MM.1S (cell line): Measurements from ENCODE around the gene HSPA12B.

ENCODE experiments used
- DNase-seq: peaks from one replicate; pipeline ENCODE4 v3.0.0-alpha.2; 2015
- H2AFZ ChIP-seq: fragments of 300-600 bp; sonication (generic); 2 replicates; pipeline ENCODE4 v1.6.0; 2016; ENCODE audit warnings: antibody characterized with exemption, low read length
- H3F3A ChIP-seq: fragments of 300-600 bp; sonication (generic); 2 replicates; pipeline ENCODE4 v1.6.1; 2016; ENCODE audit warnings: mild to moderate bottlenecking, antibody characterized with exemption, low read length, moderate library complexity, mixed read lengths; ENCODE audit not compliant: insufficient read depth
- H3K27ac ChIP-seq: fragments of 300-600 bp; sonication (generic); 2 replicates; pipeline ENCODE4 v1.5.1; 2016; ENCODE audit warnings: mild to moderate bottlenecking, low read length
- H3K27me3 ChIP-seq: fragments of 300-600 bp; sonication (generic); replicated peaks from 2 replicates; pipeline ENCODE4 v1.6.0; 2016; ENCODE audit warnings: low read length; ENCODE audit not compliant: insufficient read depth
- H3K36me3 ChIP-seq: fragments of 300-600 bp; sonication (generic); replicated peaks from 2 replicates; pipeline ENCODE4 v1.6.1; 2016; ENCODE audit warnings: mild to moderate bottlenecking, low read length, mixed read lengths; ENCODE audit not compliant: insufficient read depth
- H3K4me1 ChIP-seq: fragments of 300-600 bp; sonication (generic); 2 replicates; pipeline ENCODE4 v1.6.1; 2016; ENCODE audit warnings: low read length, mixed read lengths
- H3K4me2 ChIP-seq: fragments of 300-600 bp; sonication (generic); 2 replicates; pipeline ENCODE4 v1.6.0; 2016; ENCODE audit warnings: low read depth, low read length
- H3K4me3 ChIP-seq: fragments of 300-600 bp; sonication (generic); 2 replicates; pipeline ENCODE4 v1.5.1; 2016; ENCODE audit warnings: low read length, mixed read lengths
- H3K79me2 ChIP-seq: fragments of 300-600 bp; sonication (generic); 2 replicates; pipeline ENCODE4 v1.6.1; 2016; ENCODE audit warnings: mixed run types, low read length, mixed read lengths
- H3K9ac ChIP-seq: fragments of 300-600 bp; sonication (generic); 2 replicates; pipeline ENCODE4 v1.6.1; 2016; ENCODE audit warnings: low read length, mixed read lengths
- H3K9me2 ChIP-seq: fragments of 300-600 bp; sonication (generic); replicated peaks from 2 replicates; pipeline ENCODE4 v1.6.1; 2016; ENCODE audit warnings: mild to moderate bottlenecking, low read length, mixed read lengths; ENCODE audit not compliant: insufficient read depth
- H3K9me3 ChIP-seq: fragments of 300-600 bp; sonication (generic); replicated peaks from 2 replicates; pipeline ENCODE4 v1.6.1; 2016; ENCODE audit warnings: mild to moderate bottlenecking, low read length, mixed read lengths; ENCODE audit not compliant: insufficient read depth
- H4K20me1 ChIP-seq: fragments of 300-600 bp; sonication (generic); 2 replicates; pipeline ENCODE4 v1.6.1; 2016; ENCODE audit warnings: mild to moderate bottlenecking, low read length, moderate library complexity, mixed read lengths; ENCODE audit not compliant: insufficient read depth
- EZH2 ChIP-seq: fragments of 300-600 bp; sonication (generic); optimal IDR thresholded peaks from 2 replicates; pipeline ENCODE3; 2017; ENCODE audit warnings: low read depth, mild to moderate bottlenecking, antibody characterized with exemption, low read length, mixed read lengths
- EZH2phosphoT487 ChIP-seq: fragments of 300-600 bp; sonication (generic); IDR thresholded peaks from 2 replicates; pipeline ENCODE4 v1.6.1; 2018; ENCODE audit warnings: antibody characterized with exemption, low read length
- TF ChIP-seq, protein P1 (sequence below): fragments of 300-600 bp; sonication (generic); IDR thresholded peaks from 2 replicates; pipeline ENCODE4 v1.5.1; 2016; ENCODE audit warnings: antibody characterized with exemption, low read length, mixed read lengths

The HSPA12B gene

DNA sequence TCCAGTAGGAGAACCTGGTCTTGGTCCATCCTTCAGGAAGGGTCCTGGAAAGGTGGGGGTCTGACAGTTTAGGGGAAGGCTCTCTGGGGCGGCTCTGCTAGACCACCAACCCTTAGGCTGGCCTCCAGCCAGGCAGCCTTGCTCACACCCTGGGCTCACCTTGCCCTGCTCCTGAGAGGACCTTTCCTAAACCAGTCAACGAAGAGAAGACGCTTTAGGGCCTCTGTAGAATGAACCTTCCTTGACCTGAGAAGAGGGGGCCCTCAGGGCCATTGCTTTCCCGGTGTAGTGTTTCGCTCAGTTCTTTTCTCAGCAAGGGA is 64.7 kb downstream of the HSPA12B start:
- TF ChIP-seq EZH2 (no peak), EZH2phosphoT487 (no peak)
- TF ChIP-seq, protein P1, sequence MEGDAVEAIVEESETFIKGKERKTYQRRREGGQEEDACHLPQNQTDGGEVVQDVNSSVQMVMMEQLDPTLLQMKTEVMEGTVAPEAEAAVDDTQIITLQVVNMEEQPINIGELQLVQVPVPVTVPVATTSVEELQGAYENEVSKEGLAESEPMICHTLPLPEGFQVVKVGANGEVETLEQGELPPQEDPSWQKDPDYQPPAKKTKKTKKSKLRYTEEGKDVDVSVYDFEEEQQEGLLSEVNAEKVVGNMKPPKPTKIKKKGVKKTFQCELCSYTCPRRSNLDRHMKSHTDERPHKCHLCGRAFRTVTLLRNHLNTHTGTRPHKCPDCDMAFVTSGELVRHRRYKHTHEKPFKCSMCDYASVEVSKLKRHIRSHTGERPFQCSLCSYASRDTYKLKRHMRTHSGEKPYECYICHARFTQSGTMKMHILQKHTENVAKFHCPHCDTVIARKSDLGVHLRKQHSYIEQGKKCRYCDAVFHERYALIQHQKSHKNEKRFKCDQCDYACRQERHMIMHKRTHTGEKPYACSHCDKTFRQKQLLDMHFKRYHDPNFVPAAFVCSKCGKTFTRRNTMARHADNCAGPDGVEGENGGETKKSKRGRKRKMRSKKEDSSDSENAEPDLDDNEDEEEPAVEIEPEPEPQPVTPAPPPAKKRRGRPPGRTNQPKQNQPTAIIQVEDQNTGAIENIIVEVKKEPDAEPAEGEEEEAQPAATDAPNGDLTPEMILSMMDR = no peak
- Histone ChIP-seq H2AFZ (peak overlapping the region; percentile 76), H3K9me2 (no peaks in the 10 kb centered on the region), H3K9ac (peak overlapping the region; percentile 75), H3K9me3 (no peaks in the 10 kb centered on the region), H3K27ac (peak overlapping the region; percentile 94), H3K36me3 (peaks cover under 1% of the 10 kb centered on the region), H3K4me2 (peak overlapping the region; percentile 88), H4K20me1 (no peaks in the 10 kb centered on the region), H3K27me3 (no peaks in the 10 kb centered on the region), H3K4me1 (peaks cover 32% of the 10 kb centered on the region), H3K4me3 (peak overlapping the region; percentile 90), H3F3A (peaks cover 21% of the 10 kb centered on the region), H3K79me2 (peaks cover 49% of the 10 kb centered on the region)
- DNase-seq = peak; percentile 12

DNA sequence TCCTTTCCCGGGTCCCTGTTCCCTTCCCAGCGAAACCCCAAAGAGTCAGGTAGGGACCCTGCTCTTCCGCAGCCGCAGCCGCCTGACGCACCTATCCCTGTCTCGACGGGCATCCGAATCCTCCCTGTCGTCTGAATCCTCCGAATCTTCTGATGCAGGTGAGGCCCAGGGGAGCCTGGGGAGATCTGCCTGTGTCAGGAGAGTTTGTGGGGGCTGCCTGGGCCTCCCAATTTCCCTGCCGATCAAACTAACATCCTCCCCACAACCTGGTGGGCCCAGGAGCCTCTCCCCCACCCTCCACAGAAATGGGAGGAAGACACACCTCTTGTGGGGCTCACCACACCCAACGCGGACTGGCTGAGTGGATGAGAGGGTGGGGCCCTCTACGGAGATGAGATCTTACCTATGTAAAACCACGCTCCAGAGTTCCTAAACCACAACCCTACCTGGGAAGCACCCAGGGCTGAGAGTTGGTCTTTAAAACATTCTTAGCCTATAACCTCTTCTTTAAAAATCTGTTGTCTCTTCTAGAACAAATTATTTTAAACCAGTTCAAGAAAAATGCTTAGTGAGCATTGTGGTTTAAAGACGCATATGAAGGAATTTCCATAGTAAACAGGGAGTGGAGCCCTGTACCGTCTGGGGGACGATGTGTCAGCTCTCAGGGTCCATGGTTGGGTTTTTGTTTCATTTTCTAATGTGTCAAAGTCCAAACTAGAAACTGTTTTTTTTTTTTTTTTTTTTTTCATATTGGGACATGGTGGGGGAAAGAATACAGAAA is 65.3 kb downstream of the HSPA12B start:
- H3K4me2 ChIP-seq = peak overlapping the region; percentile 88
- no peaks in the 10 kb centered on the region for H3K9me2 ChIP-seq
- peaks cover 21% of the 10 kb centered on the region for H3F3A ChIP-seq
- H3K36me3 ChIP-seq = peaks cover 3% of the 10 kb centered on the region
- H4K20me1 ChIP-seq = no peaks in the 10 kb centered on the region
- peak overlapping the region; percentile 94 for H3K27ac ChIP-seq
- no peaks in the 10 kb centered on the region for H3K27me3 ChIP-seq
- peak overlapping the region; percentile 76 for H2AFZ ChIP-seq
- H3K9ac ChIP-seq = peak overlapping the region; percentile 75
- peaks cover 49% of the 10 kb centered on the region for H3K79me2 ChIP-seq
- DNase-seq = peak; percentile 85
- peaks cover 32% of the 10 kb centered on the region for H3K4me1 ChIP-seq
- TF ChIP-seq, protein P1 = no peak
- TF ChIP-seq EZH2phosphoT487 = no peak
- no peak for TF ChIP-seq EZH2
- no peaks in the 10 kb centered on the region for H3K9me3 ChIP-seq
- peak overlapping the region; percentile 90 for H3K4me3 ChIP-seq

DNA sequence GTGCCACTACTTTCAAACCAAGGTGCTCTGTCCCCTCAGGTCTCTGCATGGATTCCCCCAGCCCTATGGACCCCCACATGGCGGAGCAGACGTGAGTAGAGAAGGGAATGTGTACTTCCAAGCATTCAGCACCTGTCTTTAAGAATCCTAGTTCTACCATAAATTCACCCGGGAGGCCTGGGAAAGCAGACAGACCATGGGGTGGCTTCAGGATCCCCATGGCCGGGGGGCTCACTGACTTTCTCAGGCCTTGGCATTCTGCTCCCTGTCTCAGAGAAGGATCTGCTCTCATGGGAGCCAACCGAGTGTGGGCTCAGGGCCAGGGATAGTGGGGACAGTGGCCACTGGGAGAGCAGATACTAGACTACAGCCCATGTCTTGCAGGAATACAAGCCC is 65.9 kb downstream of the HSPA12B start:
- H3F3A ChIP-seq = peaks cover 21% of the 10 kb centered on the region
- no peak for DNase-seq
- peak overlapping the region; percentile 88 for H3K4me2 ChIP-seq
- TF ChIP-seq EZH2phosphoT487 (no peak), EZH2 (no peak)
- TF ChIP-seq, protein P1 = no peak
- no peaks in the 10 kb centered on the region for H3K9me2 ChIP-seq
- peaks cover 3% of the 10 kb centered on the region for H3K36me3 ChIP-seq
- peak overlapping the region; percentile 75 for H3K9ac ChIP-seq
- peak overlapping the region; percentile 90 for H3K4me3 ChIP-seq
- H4K20me1 ChIP-seq = no peaks in the 10 kb centered on the region
- H3K27ac ChIP-seq = peak overlapping the region; percentile 94; the same call in 1 of the 2 replicates
- H3K9me3 ChIP-seq = no peaks in the 10 kb centered on the region
- H3K27me3 ChIP-seq = no peaks in the 10 kb centered on the region
- no peak overlapping the region for H2AFZ ChIP-seq
- H3K79me2 ChIP-seq = peaks cover 49% of the 10 kb centered on the region
- H3K4me1 ChIP-seq = peaks cover 32% of the 10 kb centered on the region
